ENCODE data around the gene HEG1.

HEG1 gene

DNA sequence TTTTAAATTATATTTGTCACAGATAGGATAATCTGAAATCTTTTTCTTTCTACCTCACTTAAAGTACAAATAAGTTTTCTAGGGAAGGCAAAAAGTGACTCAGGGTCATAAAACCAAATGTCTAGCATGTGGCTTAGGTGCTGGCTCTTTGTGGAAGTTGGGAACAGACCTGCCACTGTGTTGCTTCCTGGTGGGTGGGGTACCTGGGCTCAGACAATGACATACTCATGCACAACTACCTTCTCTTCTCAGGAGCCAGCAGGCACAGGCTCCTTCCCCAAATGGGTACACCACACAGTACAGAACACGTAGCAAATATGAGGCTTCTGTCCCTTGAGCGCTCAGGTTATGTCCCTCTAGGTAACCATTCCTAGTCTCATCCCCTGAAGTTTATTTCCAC lies 81.1 kb downstream of the HEG1 start:
- Histone ChIP-seq H3K27ac (ENCODE audit: low read depth, low read length) (no peak overlapping the region), H3K9me3 (ENCODE audit: low read length) (no peaks in the 10 kb centered on the region), H3K9ac (ENCODE audit: low read length) (no peak overlapping the region), H3K36me3 (ENCODE audit: insufficient read depth, low read length) (peaks cover 53% of the 10 kb centered on the region), H3K4me3 (ENCODE audit: low read depth in 1 of 2, low read length in 2 of 2) (no peak overlapping the region), H3K27me3 (ENCODE audit: control insufficient read depth in 1 of 2, insufficient read depth in 2 of 2, low read length in 2 of 2) (no peaks in the 10 kb centered on the region), H3K4me1 (ENCODE audit: insufficient read depth, low read length) (no peaks in the 10 kb centered on the region)

- Histone ChIP-seq H3K4me3 (ENCODE audit: low read depth in 1 of 2, low read length in 2 of 2) (no peak overlapping the region), H3K4me1 (ENCODE audit: insufficient read depth, low read length) (no peaks in the 10 kb centered on the region)
These were observed 82.5 kb downstream of the HEG1 start for GRCh38 chr3:124973290-124973689.

GRCh38 chr3:124972457-124972856 lies 83.3 kb downstream of the HEG1 start:
- Histone ChIP-seq H3K4me1 (ENCODE audit: insufficient read depth, low read length) (no peaks in the 10 kb centered on the region), H3K9me3 (ENCODE audit: low read length) (no peaks in the 10 kb centered on the region), H3K27ac (ENCODE audit: low read depth, low read length) (no peak overlapping the region), H3K36me3 (ENCODE audit: insufficient read depth, low read length) (peaks cover 70% of the 10 kb centered on the region), H3K4me3 (ENCODE audit: low read depth in 1 of 2, low read length in 2 of 2) (no peak overlapping the region), H3K27me3 (ENCODE audit: control insufficient read depth in 1 of 2, insufficient read depth in 2 of 2, low read length in 2 of 2) (no peaks in the 10 kb centered on the region), H3K9ac (ENCODE audit: low read length) (no peak overlapping the region)

More at GRCh38 chr3:124973290-124973689, 82.5 kb downstream of the HEG1 start:
- no peak overlapping the region for H3K9ac ChIP-seq (ENCODE audit: low read length)
- H3K27ac ChIP-seq (ENCODE audit: low read depth, low read length): no peak overlapping the region
- H3K9me3 ChIP-seq (ENCODE audit: low read length): no peaks in the 10 kb centered on the region
- peaks cover 66% of the 10 kb centered on the region for H3K36me3 ChIP-seq (ENCODE audit: insufficient read depth, low read length)
- H3K27me3 ChIP-seq (ENCODE audit: control insufficient read depth in 1 of 2, insufficient read depth in 2 of 2, low read length in 2 of 2): no peaks in the 10 kb centered on the region

GRCh38 chr3:124969963-124970722 lies 85.7 kb downstream of the HEG1 start:
- Histone ChIP-seq H3K4me3 (ENCODE audit: low read depth in 1 of 2, low read length in 2 of 2) (no peak overlapping the region), H3K9ac (ENCODE audit: low read length) (no peak overlapping the region), H3K27ac (ENCODE audit: low read depth, low read length) (no peak overlapping the region), H3K27me3 (ENCODE audit: control insufficient read depth in 1 of 2, insufficient read depth in 2 of 2, low read length in 2 of 2) (no peaks in the 10 kb centered on the region), H3K36me3 (ENCODE audit: insufficient read depth, low read length) (peaks cover 56% of the 10 kb centered on the region), H3K4me1 (ENCODE audit: insufficient read depth, low read length) (no peaks in the 10 kb centered on the region), H3K9me3 (ENCODE audit: low read length) (no peaks in the 10 kb centered on the region)

DNA sequence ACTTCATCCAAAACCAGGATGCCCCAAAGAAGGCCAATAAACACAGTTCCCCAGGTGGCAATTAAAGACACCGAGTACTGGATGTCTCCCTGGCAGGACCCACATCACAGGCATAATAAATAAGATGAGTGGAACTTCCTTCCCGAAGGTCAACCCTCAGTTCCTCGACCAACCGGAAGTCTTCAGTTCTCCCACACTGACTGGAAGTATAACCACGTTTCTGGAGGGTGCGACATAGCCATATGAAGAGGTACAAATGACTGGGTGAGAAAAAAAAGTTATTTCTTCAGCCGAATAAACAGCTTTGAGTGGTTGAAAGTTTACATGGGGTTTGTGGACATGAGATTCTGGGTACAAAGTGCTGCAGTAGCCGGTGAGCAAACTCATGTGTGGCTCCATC lies 86.6 kb downstream of the HEG1 start:
- Histone ChIP-seq H3K4me3 (ENCODE audit: low read depth in 1 of 2, low read length in 2 of 2) (no peak overlapping the region), H3K27me3 (ENCODE audit: control insufficient read depth in 1 of 2, insufficient read depth in 2 of 2, low read length in 2 of 2) (no peaks in the 10 kb centered on the region), H3K4me1 (ENCODE audit: insufficient read depth, low read length) (no peaks in the 10 kb centered on the region), H3K9ac (ENCODE audit: low read length) (no peak overlapping the region), H3K36me3 (ENCODE audit: insufficient read depth, low read length) (peaks cover 49% of the 10 kb centered on the region), H3K27ac (ENCODE audit: low read depth, low read length) (no peak overlapping the region), H3K9me3 (ENCODE audit: low read length) (no peaks in the 10 kb centered on the region)

- Histone ChIP-seq H3K27me3 (ENCODE audit: control insufficient read depth in 1 of 2, insufficient read depth in 2 of 2, low read length in 2 of 2) (no peaks in the 10 kb centered on the region), H3K4me1 (ENCODE audit: insufficient read depth, low read length) (no peaks in the 10 kb centered on the region), H3K9me3 (ENCODE audit: low read length) (no peaks in the 10 kb centered on the region), H3K9ac (ENCODE audit: low read length) (no peak overlapping the region), H3K27ac (ENCODE audit: low read depth, low read length) (no peak overlapping the region), H3K4me3 (ENCODE audit: low read depth in 1 of 2, low read length in 2 of 2) (no peak overlapping the region), H3K36me3 (ENCODE audit: insufficient read depth, low read length) (peaks cover 37% of the 10 kb centered on the region)
These were observed 87.8 kb downstream of the HEG1 start for GRCh38 chr3:124967964-124968363.

DNA sequence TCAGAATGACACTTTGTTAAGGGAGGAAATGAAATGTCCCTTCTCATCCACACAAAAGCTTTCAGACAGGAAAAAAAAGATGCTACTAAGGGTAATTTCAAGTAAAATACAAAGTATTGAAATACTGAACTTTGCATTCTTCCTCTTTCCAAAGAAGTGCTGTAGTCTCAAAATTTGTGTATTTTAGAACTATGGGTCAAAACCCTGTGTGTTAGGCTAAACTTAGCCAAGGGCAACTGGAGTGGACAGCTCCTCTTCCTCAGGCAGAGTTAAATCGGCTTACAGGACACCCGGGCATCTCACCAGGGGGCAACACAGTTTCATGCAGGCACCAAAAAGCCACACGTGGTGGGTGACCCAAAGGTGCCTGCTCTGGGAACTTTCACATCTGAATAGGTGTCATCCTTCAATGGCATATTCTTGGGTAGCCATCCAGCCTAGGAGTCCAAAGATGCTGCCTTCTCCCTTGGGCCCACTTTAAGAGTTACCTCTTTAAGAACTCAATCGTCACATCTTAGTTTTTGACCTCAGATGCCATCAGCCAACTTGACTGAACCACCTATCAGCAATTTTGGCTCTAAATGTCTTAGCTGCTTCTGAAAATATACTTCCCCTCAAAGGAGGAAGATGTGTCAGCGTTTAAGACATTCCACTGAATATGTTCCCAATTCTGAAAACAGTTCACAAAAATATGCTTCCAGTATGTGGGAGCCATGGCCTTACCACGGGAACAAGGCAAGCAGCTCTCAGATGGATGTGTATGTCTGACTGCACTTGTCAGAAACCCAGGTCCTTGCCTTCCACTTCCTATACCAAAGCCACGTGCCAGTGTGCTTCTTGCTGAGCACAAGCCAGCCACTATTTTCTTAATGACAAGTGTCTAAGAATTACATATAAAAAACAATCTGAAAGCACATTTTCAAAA lies 89.0 kb downstream of the HEG1 start:
- H3K9ac ChIP-seq (ENCODE audit: low read length): no peak overlapping the region
- H3K9me3 ChIP-seq (ENCODE audit: low read length): no peaks in the 10 kb centered on the region
- no peak overlapping the region for H3K4me3 ChIP-seq (ENCODE audit: low read depth in 1 of 2, low read length in 2 of 2)
- H3K4me1 ChIP-seq (ENCODE audit: insufficient read depth, low read length): no peaks in the 10 kb centered on the region
- H3K36me3 ChIP-seq (ENCODE audit: insufficient read depth, low read length): peaks cover 32% of the 10 kb centered on the region
- no peak overlapping the region for H3K27ac ChIP-seq (ENCODE audit: low read depth, low read length)
- H3K27me3 ChIP-seq (ENCODE audit: control insufficient read depth in 1 of 2, insufficient read depth in 2 of 2, low read length in 2 of 2): no peaks in the 10 kb centered on the region

DNA sequence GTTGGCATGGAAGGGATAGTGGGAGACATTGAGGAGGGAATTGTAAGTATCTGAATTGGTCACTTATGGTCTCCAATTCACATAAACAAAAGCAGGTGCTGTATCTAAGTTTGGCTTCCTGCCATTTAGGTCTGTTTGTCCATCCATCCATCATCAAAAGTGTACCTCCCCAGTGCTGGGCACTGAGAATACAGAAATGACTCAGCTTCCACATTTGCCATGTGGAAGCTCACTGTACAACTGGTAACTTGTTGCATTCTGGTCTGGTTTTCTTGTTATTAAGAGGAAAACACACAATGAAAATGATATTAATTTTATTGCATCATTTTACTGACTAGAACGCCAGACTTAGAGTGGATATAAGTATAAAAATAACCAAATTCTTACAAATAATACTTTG lies 90.4 kb downstream of the HEG1 start:
- H3K4me1 ChIP-seq (ENCODE audit: insufficient read depth, low read length): no peaks in the 10 kb centered on the region
- H3K27me3 ChIP-seq (ENCODE audit: control insufficient read depth in 1 of 2, insufficient read depth in 2 of 2, low read length in 2 of 2): no peaks in the 10 kb centered on the region
- no peaks in the 10 kb centered on the region for H3K9me3 ChIP-seq (ENCODE audit: low read length)
- H3K36me3 ChIP-seq (ENCODE audit: insufficient read depth, low read length): peaks cover 26% of the 10 kb centered on the region
- H3K9ac ChIP-seq (ENCODE audit: low read length): no peak overlapping the region
- H3K27ac ChIP-seq (ENCODE audit: low read depth, low read length): no peak overlapping the region
- no peak overlapping the region for H3K4me3 ChIP-seq (ENCODE audit: low read depth in 1 of 2, low read length in 2 of 2)

GRCh38 chr3:124964387-124964786 lies 91.4 kb downstream of the HEG1 start:
- Histone ChIP-seq H3K9me3 (ENCODE audit: low read length) (no peaks in the 10 kb centered on the region), H3K4me1 (ENCODE audit: insufficient read depth, low read length) (no peaks in the 10 kb centered on the region), H3K9ac (ENCODE audit: low read length) (no peak overlapping the region), H3K27me3 (ENCODE audit: control insufficient read depth in 1 of 2, insufficient read depth in 2 of 2, low read length in 2 of 2) (no peaks in the 10 kb centered on the region), H3K4me3 (ENCODE audit: low read depth in 1 of 2, low read length in 2 of 2) (no peak overlapping the region), H3K36me3 (ENCODE audit: insufficient read depth, low read length) (peaks cover 16% of the 10 kb centered on the region), H3K27ac (ENCODE audit: low read depth, low read length) (no peak overlapping the region)

DNA sequence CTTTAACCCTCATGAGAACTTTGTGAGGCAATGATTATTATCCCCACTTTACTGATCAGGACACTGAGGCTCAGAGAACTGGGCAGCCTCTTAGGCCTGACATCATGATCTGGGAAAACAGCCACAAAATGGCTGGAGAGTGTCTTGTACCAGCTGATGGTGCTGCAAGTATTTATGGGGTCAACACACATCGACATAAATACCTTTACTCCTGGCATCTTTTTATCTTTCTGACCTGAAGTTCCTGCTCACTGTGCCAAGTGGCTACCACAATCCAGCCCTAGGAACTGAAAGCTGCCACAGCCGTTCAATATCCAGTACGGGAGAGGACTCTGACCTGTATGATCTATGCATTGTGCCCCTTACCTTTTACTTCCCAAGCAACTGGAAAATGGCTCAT lies 92.0 kb downstream of the HEG1 start:
- Histone ChIP-seq H3K36me3 (ENCODE audit: insufficient read depth, low read length) (peaks cover 10% of the 10 kb centered on the region), H3K27ac (ENCODE audit: low read depth, low read length) (no peak overlapping the region), H3K4me1 (ENCODE audit: insufficient read depth, low read length) (no peaks in the 10 kb centered on the region), H3K4me3 (ENCODE audit: low read depth in 1 of 2, low read length in 2 of 2) (no peak overlapping the region), H3K9ac (ENCODE audit: low read length) (no peak overlapping the region), H3K27me3 (ENCODE audit: control insufficient read depth in 1 of 2, insufficient read depth in 2 of 2, low read length in 2 of 2) (no peaks in the 10 kb centered on the region), H3K9me3 (ENCODE audit: low read length) (no peaks in the 10 kb centered on the region)

- Histone ChIP-seq H3K4me3 (ENCODE audit: low read depth in 1 of 2, low read length in 2 of 2) (no peak overlapping the region), H3K36me3 (ENCODE audit: insufficient read depth, low read length) (no peaks in the 10 kb centered on the region), H3K27ac (ENCODE audit: low read depth, low read length) (no peak overlapping the region), H3K9me3 (ENCODE audit: low read length) (no peaks in the 10 kb centered on the region), H3K9ac (ENCODE audit: low read length) (no peak overlapping the region), H3K4me1 (ENCODE audit: insufficient read depth, low read length) (no peaks in the 10 kb centered on the region), H3K27me3 (ENCODE audit: control insufficient read depth in 1 of 2, insufficient read depth in 2 of 2, low read length in 2 of 2) (no peaks in the 10 kb centered on the region)
These were observed 93.3 kb downstream of the HEG1 start for GRCh38 chr3:124962403-124962940.

All from muscle layer of colon (tissue), 2 donors.